ENCODE data around the gene PUSL1.

GRCh38 chr1:1273512-1274298 lies 34.7 kb upstream of the PUSL1 start, which contains the start of gene UBE2J2:
- TF ChIP-seq CTCF (IDR thresholded peaks at IDR 0.05; ENCODE audit: low read depth, low read length) (no peak), EZH2phosphoT487 (IDR thresholded peaks at IDR 0.05; ENCODE audit: low read depth) (no peak)

Data from OCI-LY3 (cell line).